ENCODE data around the gene TMEM238.

DNA sequence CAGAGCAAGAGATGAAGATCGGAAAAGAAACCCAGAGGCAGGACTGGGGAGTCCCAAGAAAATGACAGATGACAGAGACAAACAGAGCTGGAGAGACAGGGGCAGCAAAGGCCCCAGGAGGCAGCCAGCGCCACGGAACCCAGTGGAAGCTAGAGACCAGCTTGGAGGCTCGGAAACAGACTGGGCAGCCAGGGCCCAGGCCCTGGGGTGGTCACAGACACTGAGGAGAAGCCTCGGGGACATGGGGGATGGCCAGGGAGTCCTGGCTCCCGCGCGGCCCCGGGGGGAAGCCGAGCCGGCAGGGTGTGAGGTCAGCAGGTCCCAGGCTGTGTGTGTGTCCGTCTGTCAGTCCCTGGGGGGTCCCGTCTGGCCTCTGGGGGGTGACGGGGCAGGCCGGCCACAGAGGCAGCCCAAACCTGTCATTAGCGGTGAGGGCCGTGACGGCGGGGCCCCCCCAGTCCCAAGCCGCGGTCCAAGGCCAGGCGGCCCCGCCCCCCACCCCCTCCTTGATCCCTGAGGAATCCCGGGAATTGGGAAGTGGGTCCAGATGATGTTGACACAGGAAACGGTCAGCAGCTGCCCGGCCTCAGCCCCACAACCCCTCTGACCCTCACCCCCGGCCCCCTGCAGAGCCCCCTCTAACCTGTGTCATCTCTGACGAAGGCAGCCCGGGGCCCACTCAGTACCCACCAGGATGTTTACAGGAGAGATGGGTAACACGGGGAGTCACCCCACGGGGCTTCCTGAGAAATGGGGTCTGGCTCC lies 9.9 kb downstream of the TMEM238 start:
- TF ChIP-seq, protein P1, sequence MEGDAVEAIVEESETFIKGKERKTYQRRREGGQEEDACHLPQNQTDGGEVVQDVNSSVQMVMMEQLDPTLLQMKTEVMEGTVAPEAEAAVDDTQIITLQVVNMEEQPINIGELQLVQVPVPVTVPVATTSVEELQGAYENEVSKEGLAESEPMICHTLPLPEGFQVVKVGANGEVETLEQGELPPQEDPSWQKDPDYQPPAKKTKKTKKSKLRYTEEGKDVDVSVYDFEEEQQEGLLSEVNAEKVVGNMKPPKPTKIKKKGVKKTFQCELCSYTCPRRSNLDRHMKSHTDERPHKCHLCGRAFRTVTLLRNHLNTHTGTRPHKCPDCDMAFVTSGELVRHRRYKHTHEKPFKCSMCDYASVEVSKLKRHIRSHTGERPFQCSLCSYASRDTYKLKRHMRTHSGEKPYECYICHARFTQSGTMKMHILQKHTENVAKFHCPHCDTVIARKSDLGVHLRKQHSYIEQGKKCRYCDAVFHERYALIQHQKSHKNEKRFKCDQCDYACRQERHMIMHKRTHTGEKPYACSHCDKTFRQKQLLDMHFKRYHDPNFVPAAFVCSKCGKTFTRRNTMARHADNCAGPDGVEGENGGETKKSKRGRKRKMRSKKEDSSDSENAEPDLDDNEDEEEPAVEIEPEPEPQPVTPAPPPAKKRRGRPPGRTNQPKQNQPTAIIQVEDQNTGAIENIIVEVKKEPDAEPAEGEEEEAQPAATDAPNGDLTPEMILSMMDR (IDR thresholded peaks at IDR 0.05), result no peak
- no peak for TF ChIP-seq EP300 (IDR thresholded peaks at IDR 0.05)
